Lower lobe of right lung (tissue), 2 donors: Measurements from ENCODE around the gene TMEM184B. TPM values are rescaled to one million over a fixed set of nuclear protein-coding genes. Genes with fewer than 3 reads are reported as not detected.

Experiments used
- ATAC-seq, 2 donors: fragments of 200-7000 bp; cut with Tn5 transposase; one replicate each; pipeline ENCODE4 v1.9.1; 2020 to 2022; ENCODE audit warnings: mild to moderate bottlenecking in 2 of 2, moderate library complexity in 2 of 2
- DNase-seq: peaks from one replicate; pipeline ENCODE4 v3.0.0-alpha.2; 2020
- H3K27ac ChIP-seq: fragments of 200-600 bp; one replicate; pipeline ENCODE4 v1.8.0; 2022
- H3K27me3 ChIP-seq: fragments of 200-600 bp; one replicate; pipeline ENCODE4 v1.8.0; 2022; ENCODE audit warnings: low read depth
- H3K36me3 ChIP-seq: fragments of 200-600 bp; one replicate; pipeline ENCODE4 v1.8.0; 2022; ENCODE audit warnings: mild to moderate bottlenecking
- H3K4me1 ChIP-seq: fragments of 200-600 bp; one replicate; pipeline ENCODE4 v1.8.0; 2022
- H3K4me3 ChIP-seq: fragments of 200-600 bp; one replicate; pipeline ENCODE4 v1.8.0; 2022; ENCODE audit warnings: mild to moderate bottlenecking
- H3K9me3 ChIP-seq: fragments of 200-600 bp; one replicate; pipeline ENCODE4 v1.8.0; 2022
- CTCF ChIP-seq: fragments of 200-600 bp; IDR thresholded peaks from one replicate; pipeline ENCODE4 v1.8.0; 2022; ENCODE audit warnings: antibody characterized with exemption, mild to moderate bottlenecking
- intact Hi-C: fragments of 100-400 bp; cut with DNase I; formaldehyde crosslinking; loops from one replicate; pipeline ENCODE4 v1.11.0; 2022
- total RNA-seq: library from RNA; stranded (reverse); fragmentation: NEBNext Ultra II Directional; extraction: Animal tissue kit (Norgen Biotek cat#: 25700); gene quantifications from one replicate; pipeline ENCODE4 v1.2.1, GENCODE V29; 2021
- donor health status: DM: no; HTN: yes; CAD: no; lungs with severe emphysema.

The TMEM184B gene
- total RNA-seq, 1 donor from 2014 or later = 77.7 TPM

DNA sequence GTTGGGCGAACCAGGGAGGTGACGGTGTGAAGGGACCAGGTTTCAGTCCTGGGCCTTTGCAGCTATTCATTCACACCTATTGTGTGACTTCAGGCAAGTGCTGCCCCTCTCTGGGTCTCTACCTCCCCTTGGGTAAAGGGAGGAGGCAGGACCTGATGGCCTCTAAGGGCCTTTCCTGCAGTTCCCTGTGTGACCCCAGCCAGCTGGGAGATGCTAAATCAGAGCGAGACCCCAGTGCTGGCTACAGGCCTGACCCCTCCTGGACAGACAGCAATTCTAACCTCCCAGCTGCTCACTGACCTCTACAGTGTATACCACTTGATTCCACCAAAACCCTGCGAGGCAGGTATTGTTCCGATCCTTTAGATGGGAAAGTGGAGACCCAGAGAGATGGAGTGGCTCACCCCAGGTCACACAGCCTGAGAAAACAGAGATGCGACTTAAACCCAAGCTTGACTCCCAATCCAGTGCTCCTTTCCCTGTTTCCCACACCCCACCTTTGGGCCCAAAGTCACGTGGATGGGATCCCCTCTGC, 64.8 kb downstream of the TMEM184B start:
- no peaks in the 10 kb centered on the region for H3K36me3 ChIP-seq
- ATAC-seq = no peak
- H3K27ac ChIP-seq = no peak overlapping the region
- no peak for TF ChIP-seq CTCF
- H3K27me3 ChIP-seq = no peaks in the 10 kb centered on the region
- DNase-seq = no peak
- no peaks in the 10 kb centered on the region for H3K9me3 ChIP-seq
- peaks cover 48% of the 10 kb centered on the region for H3K4me1 ChIP-seq
- intact Hi-C loops = no loop called here
- no peak overlapping the region for H3K4me3 ChIP-seq

DNA sequence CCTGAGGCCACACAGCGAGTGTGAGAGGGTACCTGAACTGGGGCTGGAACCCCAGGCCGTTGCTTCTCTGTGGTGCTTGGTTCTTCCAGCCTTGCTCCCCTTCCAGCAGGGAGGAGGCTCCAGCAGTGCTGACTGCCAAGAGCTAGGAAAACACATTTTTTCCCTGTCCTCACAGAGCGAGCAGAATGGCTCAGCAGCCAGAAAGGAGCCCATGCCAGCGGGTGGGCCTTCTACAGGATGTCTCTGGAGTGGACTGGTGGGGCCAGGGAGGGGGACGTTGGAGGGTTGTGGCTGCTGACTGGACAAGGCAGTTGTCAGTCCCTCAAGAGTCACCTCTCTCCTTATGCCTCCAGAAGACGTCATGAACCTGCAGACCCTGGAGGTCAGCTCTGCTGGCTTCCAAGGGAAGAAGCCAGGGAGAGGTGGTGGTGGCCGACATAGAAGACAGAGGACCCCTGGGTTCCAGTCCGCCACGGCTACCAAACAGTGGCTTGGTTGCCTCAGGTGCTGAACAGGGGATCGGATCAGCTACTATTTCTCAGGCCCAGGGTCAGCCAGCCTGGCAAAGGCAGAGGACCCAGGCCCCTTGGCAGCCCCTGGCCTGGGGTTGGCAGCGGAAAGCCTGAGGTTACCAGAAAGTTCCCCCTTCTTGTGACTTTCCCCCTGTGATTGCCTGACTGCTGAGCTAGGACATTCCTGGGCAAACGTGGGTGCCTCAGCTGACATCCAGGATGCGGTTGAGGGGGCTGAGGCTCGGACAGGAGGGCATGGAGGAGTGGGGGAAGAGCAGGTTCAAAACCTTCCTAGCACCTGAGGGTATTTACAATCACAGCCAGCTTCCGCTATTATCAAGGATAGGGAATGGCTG, 67.3 kb downstream of the TMEM184B start:
- peak overlapping the region; percentile 99 for H3K27ac ChIP-seq
- TF ChIP-seq CTCF = no peak
- ATAC-seq = no peak
- H3K9me3 ChIP-seq = no peaks in the 10 kb centered on the region
- no peaks in the 10 kb centered on the region for H3K36me3 ChIP-seq
- H3K4me3 ChIP-seq = no peak overlapping the region
- intact Hi-C loops = no loop called here
- no peaks in the 10 kb centered on the region for H3K27me3 ChIP-seq
- peaks cover 38% of the 10 kb centered on the region for H3K4me1 ChIP-seq
- DNase-seq = peak; percentile 62

DNA sequence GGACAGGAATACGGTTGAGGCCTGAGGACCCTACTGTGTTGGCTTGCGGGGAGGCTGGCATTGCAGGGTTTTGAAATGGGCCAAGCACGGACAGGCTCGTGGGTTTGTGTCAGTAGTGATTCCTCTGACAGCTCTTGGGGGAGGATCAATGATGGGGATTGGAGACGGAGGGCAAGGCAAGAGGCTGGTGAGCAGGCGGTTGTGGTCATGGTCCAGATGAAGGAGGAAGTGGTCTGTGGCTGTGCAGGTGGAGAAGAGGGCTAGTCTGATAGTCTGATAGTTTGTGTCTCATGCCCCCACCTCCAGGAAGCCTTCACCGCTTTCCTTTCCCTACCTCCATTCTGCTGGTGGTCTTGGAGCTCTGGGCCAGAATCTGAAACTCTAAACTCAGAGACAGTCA, 68.0 kb downstream of the TMEM184B start:
- Histone ChIP-seq H3K9me3 (no peaks in the 10 kb centered on the region), H3K27me3 (no peaks in the 10 kb centered on the region), H3K36me3 (no peaks in the 10 kb centered on the region), H3K4me1 (peaks cover 34% of the 10 kb centered on the region), H3K4me3 (no peak overlapping the region), H3K27ac (peak overlapping the region; percentile 99)
- intact Hi-C loops = no loop called here
- no peak for TF ChIP-seq CTCF
- DNase-seq (no peak), ATAC-seq (no peak)

GRCh38 chr22:38203855-38204514, 68.8 kb downstream of the TMEM184B start:
- TF ChIP-seq CTCF = no peak
- H3K4me1 ChIP-seq = peaks cover 33% of the 10 kb centered on the region
- no peaks in the 10 kb centered on the region for H3K36me3 ChIP-seq
- peak overlapping the region; percentile 99 for H3K27ac ChIP-seq
- H3K4me3 ChIP-seq = peak overlapping the region; percentile 81
- intact Hi-C loops = no loop called here
- DNase-seq (no peak), ATAC-seq (no peak)
- no peaks in the 10 kb centered on the region for H3K27me3 ChIP-seq
- H3K9me3 ChIP-seq = no peaks in the 10 kb centered on the region

GRCh38 chr22:38203090-38203810, 69.6 kb downstream of the TMEM184B start:
- no peaks in the 10 kb centered on the region for H3K9me3 ChIP-seq
- peak overlapping the region; percentile 99 for H3K27ac ChIP-seq
- no peak for TF ChIP-seq CTCF
- ATAC-seq (peak; percentile 52 to 59), DNase-seq (peak; percentile 85)
- intact Hi-C loops = no loop called here
- H3K4me3 ChIP-seq = peak overlapping the region; percentile 81
- no peaks in the 10 kb centered on the region for H3K36me3 ChIP-seq
- H3K27me3 ChIP-seq = no peaks in the 10 kb centered on the region
- H3K4me1 ChIP-seq = peaks cover 27% of the 10 kb centered on the region
